ENCODE measurements around the gene UMODL1.

DNA sequence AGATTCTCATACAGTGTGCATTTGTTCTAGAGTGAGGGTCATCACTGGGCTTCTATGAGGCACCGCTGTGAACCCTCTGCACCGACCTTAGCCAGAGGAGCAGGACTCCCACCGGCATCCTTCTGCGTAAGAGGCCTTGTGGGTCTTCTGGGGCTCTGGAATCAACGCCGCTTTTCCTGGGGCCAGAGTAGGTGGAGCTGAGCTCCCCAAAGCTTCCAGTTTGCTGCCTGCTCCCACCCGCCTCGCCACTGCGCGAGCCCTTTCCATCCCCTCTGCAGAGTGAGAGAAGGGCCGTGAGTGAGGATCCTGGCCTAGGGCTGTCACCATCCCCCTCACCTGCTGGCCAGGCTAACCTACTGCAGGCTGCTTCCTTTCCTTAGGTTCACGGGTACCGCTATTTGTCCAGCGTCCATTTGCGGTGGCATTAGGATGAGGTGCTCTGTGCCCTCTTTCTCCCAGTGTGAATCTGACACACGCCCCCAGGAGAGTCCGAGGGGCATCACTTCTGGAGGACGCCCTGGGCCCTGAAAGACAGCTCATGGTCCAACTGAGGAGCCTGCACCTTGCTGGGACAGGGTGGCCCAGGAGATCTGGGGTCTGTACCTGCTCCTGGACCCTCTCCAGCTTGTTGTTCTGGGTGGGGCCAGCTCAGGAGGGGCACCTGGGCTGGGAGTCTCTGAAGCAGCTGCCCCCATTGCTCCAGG, 36.2 kb downstream of the UMODL1 start:
- TF ChIP-seq, protein P1, sequence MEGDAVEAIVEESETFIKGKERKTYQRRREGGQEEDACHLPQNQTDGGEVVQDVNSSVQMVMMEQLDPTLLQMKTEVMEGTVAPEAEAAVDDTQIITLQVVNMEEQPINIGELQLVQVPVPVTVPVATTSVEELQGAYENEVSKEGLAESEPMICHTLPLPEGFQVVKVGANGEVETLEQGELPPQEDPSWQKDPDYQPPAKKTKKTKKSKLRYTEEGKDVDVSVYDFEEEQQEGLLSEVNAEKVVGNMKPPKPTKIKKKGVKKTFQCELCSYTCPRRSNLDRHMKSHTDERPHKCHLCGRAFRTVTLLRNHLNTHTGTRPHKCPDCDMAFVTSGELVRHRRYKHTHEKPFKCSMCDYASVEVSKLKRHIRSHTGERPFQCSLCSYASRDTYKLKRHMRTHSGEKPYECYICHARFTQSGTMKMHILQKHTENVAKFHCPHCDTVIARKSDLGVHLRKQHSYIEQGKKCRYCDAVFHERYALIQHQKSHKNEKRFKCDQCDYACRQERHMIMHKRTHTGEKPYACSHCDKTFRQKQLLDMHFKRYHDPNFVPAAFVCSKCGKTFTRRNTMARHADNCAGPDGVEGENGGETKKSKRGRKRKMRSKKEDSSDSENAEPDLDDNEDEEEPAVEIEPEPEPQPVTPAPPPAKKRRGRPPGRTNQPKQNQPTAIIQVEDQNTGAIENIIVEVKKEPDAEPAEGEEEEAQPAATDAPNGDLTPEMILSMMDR (IDR thresholded peaks at IDR 0.05; ENCODE audit: poor library complexity), result no peak
- TF ChIP-seq EZH2 (IDR thresholded peaks at IDR 0.05; ENCODE audit: borderline replicate concordance) (no peak), EZH2phosphoT487 (IDR thresholded peaks at IDR 0.05; ENCODE audit: low read depth, severe bottlenecking, unreplicated experiment) (no peak)
